BLaER1 treated with 17β-estradiol and CSF1 and Interleukin-3, amounts not matched to agents 10 nM and 100 nM (cell line): ENCODE data around the gene PARD3B.

Experiments used
- H3K27ac ChIP-seq, 11 experiments: shearing (Covaris generic); formaldehyde crosslinking; 2 replicates each; pipeline ENCODE4 v1.8.1; 2022
- H3K27me3 ChIP-seq, 11 experiments: shearing (Covaris generic); formaldehyde crosslinking; 2 replicates each; pipeline ENCODE4 v1.8.1; 2022
- H3K36me3 ChIP-seq, 11 experiments: shearing (Covaris generic); formaldehyde crosslinking; 2 replicates each; pipeline ENCODE4 v1.8.1; 2022
- H3K4me1 ChIP-seq, 10 experiments: shearing (Covaris generic); formaldehyde crosslinking; 2 replicates each; pipeline ENCODE4 v1.8.1; 2022
- H3K4me2 ChIP-seq, 11 experiments: shearing (Covaris generic); formaldehyde crosslinking; 2 replicates each; pipeline ENCODE4 v1.8.1; 2022
- H3K4me3 ChIP-seq, 10 experiments: shearing (Covaris generic); formaldehyde crosslinking; 2 replicates each; pipeline ENCODE4 v1.8.1; 2022
- H3K9ac ChIP-seq, 11 experiments: shearing (Covaris generic); formaldehyde crosslinking; 2 replicates each; pipeline ENCODE4 v1.8.1; 2022
- H3K9me3 ChIP-seq, 11 experiments: shearing (Covaris generic); formaldehyde crosslinking; replicated peaks in 1 of 11; 2 replicates each; pipeline ENCODE4 v1.8.1; 2022
- H4K20me1 ChIP-seq, 11 experiments: shearing (Covaris generic); formaldehyde crosslinking; 2 replicates each; pipeline ENCODE4 v1.8.1; 2022
- Cebpa-rat ChIP-seq, 11 experiments: shearing (Covaris generic); IDR thresholded peaks; 2 replicates each; pipeline ENCODE4 v1.8.1; 2022

Gene PARD3B

DNA sequence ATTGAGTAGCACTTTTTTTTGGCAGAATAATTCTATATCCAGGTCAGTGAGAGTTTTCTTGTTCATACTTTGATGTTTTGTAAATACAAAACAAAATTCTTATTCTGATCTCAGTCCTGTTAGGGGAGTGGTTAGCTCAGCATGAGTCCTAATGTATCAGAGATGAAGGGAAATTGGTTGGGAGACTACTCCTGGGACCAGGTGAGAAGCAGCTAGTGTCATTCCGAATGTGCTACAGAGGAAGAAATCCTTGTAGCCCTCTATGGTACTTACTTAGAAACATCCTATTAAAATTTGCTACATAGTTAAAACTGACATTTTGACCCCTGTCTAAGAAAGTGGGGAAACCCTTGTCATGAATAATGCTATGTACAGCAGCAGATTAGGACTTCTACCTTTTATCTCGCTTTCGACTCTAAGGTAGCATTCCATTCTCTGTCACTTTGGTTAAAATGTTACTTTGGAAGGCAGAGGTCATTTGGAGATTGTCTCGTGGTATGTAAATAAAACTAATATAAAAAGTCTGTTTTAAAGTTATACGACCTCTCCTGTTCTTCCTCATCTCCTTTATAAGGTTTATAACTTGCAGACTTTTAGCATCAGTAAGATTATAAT is 65.8 kb downstream of the PARD3B start:
- H3K9ac ChIP-seq, result no peak overlapping the region
- H4K20me1 ChIP-seq, result no peaks in the 10 kb centered on the region
- H3K27ac ChIP-seq, result no peak overlapping the region
- H3K4me2 ChIP-seq, result no peak overlapping the region
- H3K36me3 ChIP-seq, result no peaks in the 10 kb centered on the region
- no peak for TF ChIP-seq Cebpa-rat (IDR thresholded peaks at IDR 0.05)
- no peak overlapping the region for H3K4me3 ChIP-seq
- H3K9me3 ChIP-seq, result no peaks in the 10 kb centered on the region
- no peaks in the 10 kb centered on the region for H3K4me1 ChIP-seq
- no peaks in the 10 kb centered on the region for H3K27me3 ChIP-seq

DNA sequence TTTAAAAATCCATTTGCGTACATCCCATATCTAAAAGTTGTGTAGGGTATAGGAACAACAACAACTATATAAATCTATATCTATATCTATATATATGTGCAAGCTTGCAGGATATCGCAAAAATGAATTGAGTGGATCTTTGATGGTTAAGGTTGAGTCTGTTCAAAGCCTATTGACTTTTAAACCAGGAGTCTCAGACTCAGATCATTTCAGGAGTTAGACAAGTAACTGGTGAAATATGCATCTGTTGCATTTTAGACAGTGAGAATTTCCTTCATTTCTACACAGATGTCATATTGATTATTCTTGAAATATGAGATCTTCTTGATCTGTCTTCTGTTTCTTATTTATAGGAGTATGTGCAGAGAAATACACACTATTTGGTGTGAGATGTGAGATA is 66.5 kb downstream of the PARD3B start:
- no peaks in the 10 kb centered on the region for H4K20me1 ChIP-seq
- H3K4me3 ChIP-seq, result no peak overlapping the region
- H3K9me3 ChIP-seq, result no peaks in the 10 kb centered on the region
- no peak overlapping the region for H3K9ac ChIP-seq
- no peak overlapping the region for H3K4me2 ChIP-seq
- no peak overlapping the region for H3K27ac ChIP-seq
- no peaks in the 10 kb centered on the region for H3K27me3 ChIP-seq
- no peak for TF ChIP-seq Cebpa-rat (IDR thresholded peaks at IDR 0.05)
- H3K36me3 ChIP-seq, result no peaks in the 10 kb centered on the region
- H3K4me1 ChIP-seq, result no peaks in the 10 kb centered on the region

- H3K9me3 ChIP-seq, result no peaks in the 10 kb centered on the region
- H3K4me1 ChIP-seq, result no peaks in the 10 kb centered on the region
- no peak overlapping the region for H3K4me2 ChIP-seq
- H3K36me3 ChIP-seq, result no peaks in the 10 kb centered on the region
- no peak overlapping the region for H3K27ac ChIP-seq
- no peak for TF ChIP-seq Cebpa-rat (IDR thresholded peaks at IDR 0.05)
- H3K9ac ChIP-seq, result no peak overlapping the region
- no peaks in the 10 kb centered on the region for H4K20me1 ChIP-seq
- no peak overlapping the region for H3K4me3 ChIP-seq
- no peaks in the 10 kb centered on the region for H3K27me3 ChIP-seq
Observed at GRCh38 chr2:204613635-204614034, 68.4 kb downstream of the PARD3B start.

DNA sequence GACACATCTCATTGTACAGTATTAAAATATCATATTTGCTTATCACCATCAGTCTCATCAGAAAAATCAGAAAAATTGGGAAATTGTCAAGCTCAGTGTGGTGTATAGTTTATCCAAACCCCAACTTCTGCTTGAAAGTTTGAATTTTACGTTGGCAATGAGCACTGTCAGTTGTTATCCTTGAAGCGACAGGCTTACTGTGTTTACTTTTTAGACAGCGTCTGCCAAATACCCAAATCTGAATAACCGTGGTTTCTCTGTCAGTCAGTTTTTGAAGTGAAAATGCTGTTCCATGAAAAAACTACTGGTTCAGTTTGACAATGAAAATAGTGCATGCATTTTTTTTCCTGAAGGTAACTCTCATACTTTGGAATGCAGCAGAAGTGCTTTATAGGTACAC is 70.2 kb downstream of the PARD3B start:
- H3K9ac ChIP-seq, result no peak overlapping the region
- H3K9me3 ChIP-seq, result no peaks in the 10 kb centered on the region
- no peaks in the 10 kb centered on the region for H4K20me1 ChIP-seq
- H3K4me1 ChIP-seq, result no peaks in the 10 kb centered on the region
- H3K4me3 ChIP-seq, result no peak overlapping the region
- H3K4me2 ChIP-seq, result no peak overlapping the region
- no peak overlapping the region for H3K27ac ChIP-seq
- H3K36me3 ChIP-seq, result no peaks in the 10 kb centered on the region
- TF ChIP-seq Cebpa-rat (IDR thresholded peaks at IDR 0.05), result no peak
- H3K27me3 ChIP-seq, result no peaks in the 10 kb centered on the region

- no peak overlapping the region for H3K27ac ChIP-seq
- no peaks in the 10 kb centered on the region for H3K36me3 ChIP-seq
- TF ChIP-seq Cebpa-rat (IDR thresholded peaks at IDR 0.05), result no peak
- no peak overlapping the region for H3K9ac ChIP-seq
- H3K27me3 ChIP-seq, result no peaks in the 10 kb centered on the region
- H3K4me3 ChIP-seq, result no peak overlapping the region
- no peak overlapping the region for H3K4me2 ChIP-seq
- no peaks in the 10 kb centered on the region for H3K9me3 ChIP-seq
- no peaks in the 10 kb centered on the region for H3K4me1 ChIP-seq
- H4K20me1 ChIP-seq, result no peaks in the 10 kb centered on the region
Observed at GRCh38 chr2:204625135-204625534, 79.9 kb downstream of the PARD3B start.

- Histone ChIP-seq H3K4me1 (no peaks in the 10 kb centered on the region), H3K4me2 (no peak overlapping the region), H3K27me3 (no peaks in the 10 kb centered on the region), H3K36me3 (no peaks in the 10 kb centered on the region), H3K9me3 (no peaks in the 10 kb centered on the region), H3K4me3 (no peak overlapping the region), H4K20me1 (no peaks in the 10 kb centered on the region), H3K27ac (no peak overlapping the region), H3K9ac (no peak overlapping the region)
- no peak for TF ChIP-seq Cebpa-rat (IDR thresholded peaks at IDR 0.05)
Observed at GRCh38 chr2:204628926-204629712, 83.8 kb downstream of the PARD3B start.

DNA sequence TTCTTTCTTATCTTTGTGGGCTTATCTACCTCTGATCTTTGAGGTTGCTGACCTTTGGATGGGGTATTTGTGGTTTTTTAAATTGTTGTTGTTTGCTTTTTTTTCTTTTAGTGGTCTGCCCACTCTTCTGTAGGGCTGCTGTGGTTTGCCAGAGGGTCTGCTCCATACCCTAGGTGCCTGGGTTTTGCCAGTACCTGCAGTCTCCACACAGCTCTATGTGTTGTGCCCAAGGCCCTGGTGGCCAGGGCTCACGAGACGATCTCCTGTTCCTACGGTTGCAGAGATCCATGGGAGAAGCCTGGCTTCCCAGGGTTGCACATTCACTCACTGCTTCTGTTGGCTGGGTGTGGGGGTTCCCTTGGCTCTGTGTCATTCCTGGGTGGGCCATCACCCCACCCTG is 87.1 kb downstream of the PARD3B start:
- no peak overlapping the region for H3K4me2 ChIP-seq
- H3K27me3 ChIP-seq, result no peaks in the 10 kb centered on the region
- H3K4me3 ChIP-seq, result no peak overlapping the region
- H3K9me3 ChIP-seq, result no peaks in the 10 kb centered on the region
- H3K27ac ChIP-seq, result no peak overlapping the region
- no peak for TF ChIP-seq Cebpa-rat (IDR thresholded peaks at IDR 0.05)
- H3K4me1 ChIP-seq, result no peaks in the 10 kb centered on the region
- no peaks in the 10 kb centered on the region for H3K36me3 ChIP-seq
- H3K9ac ChIP-seq, result no peak overlapping the region
- H4K20me1 ChIP-seq, result no peaks in the 10 kb centered on the region

DNA sequence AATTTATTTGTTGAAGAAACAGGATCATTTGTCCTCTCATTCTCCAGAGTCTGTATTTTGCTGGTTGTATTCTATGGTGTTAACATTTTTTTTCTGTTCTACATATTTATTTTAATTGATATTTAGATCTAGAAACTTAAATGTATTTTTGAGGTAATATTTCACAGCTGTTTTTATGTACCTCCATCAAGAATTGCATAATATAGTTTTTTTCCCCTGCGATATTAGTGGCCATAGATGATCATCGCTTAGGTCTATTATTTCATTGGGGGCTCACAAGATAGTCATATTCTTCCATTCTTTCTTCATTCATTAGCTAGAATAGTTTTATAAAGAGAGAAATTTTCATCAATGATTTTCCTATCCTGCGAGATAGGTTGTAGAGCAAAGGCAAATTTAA is 89.3 kb downstream of the PARD3B start:
- H3K4me2 ChIP-seq, result no peak overlapping the region
- H3K9ac ChIP-seq, result no peak overlapping the region
- H3K9me3 ChIP-seq, result no peaks in the 10 kb centered on the region
- TF ChIP-seq Cebpa-rat (IDR thresholded peaks at IDR 0.05), result no peak
- H3K27me3 ChIP-seq, result no peaks in the 10 kb centered on the region
- H3K27ac ChIP-seq, result no peak overlapping the region
- no peaks in the 10 kb centered on the region for H4K20me1 ChIP-seq
- H3K4me1 ChIP-seq, result no peaks in the 10 kb centered on the region
- no peaks in the 10 kb centered on the region for H3K36me3 ChIP-seq
- H3K4me3 ChIP-seq, result no peak overlapping the region

DNA sequence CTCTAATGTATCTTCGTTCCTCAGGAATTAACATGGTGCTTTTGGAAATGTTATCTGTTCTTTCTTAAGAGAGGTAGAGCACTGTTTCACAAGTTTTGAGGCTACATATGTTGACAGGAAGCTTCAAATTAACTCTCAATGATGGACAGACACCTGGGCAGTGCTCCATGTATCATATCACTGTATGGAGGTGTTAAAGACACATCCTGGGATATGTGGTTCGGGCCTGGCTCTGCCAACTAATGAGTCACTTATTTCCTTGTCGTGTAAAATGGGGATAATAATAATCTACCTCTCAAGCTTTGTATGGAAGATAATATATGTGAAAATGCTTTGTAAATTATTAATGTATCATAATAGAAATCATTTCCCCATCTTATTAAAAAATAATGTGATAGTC is 90.2 kb downstream of the PARD3B start:
- Histone ChIP-seq H3K36me3 (no peaks in the 10 kb centered on the region), H3K27ac (no peak overlapping the region), H3K4me3 (no peak overlapping the region), H3K4me2 (no peak overlapping the region), H3K9me3 (no peaks in the 10 kb centered on the region), H3K27me3 (no peaks in the 10 kb centered on the region), H3K9ac (no peak overlapping the region), H4K20me1 (no peaks in the 10 kb centered on the region), H3K4me1 (no peaks in the 10 kb centered on the region)
- TF ChIP-seq Cebpa-rat (IDR thresholded peaks at IDR 0.05), result no peak

DNA sequence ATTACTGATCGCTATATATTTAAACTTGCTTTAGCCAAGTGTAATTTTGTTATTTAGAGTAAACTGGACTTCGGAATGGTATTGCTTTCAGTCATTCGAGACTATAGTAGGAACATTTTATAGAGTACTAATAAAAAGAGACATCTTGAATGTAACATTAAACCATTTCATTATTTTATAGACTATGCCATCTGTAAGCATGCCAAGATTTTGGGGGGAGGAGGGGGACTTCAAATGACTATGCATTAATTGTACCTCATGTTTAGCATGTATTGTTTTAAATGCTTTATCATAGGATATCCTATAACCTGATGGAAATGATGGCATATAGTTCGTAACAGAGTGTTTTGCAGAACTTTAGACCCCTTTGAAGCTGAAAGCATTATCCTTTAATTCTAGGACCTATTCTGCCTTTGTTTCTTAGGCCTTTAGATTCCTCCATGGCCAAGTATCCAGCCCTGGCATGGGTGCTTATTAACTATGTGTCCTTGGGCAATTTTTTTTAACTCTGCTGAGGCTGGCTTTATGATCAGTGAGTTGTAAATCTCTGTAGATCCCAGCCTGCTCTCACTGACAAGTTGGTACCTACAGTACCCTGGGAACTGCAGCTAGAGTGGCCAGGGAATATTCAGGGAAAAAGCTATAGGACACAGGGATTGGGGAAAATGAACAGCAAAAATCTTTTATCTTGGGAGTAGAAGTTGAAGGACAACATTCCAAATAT is 93.4 kb downstream of the PARD3B start:
- Histone ChIP-seq H4K20me1 (no peaks in the 10 kb centered on the region), H3K4me2 (no peak overlapping the region), H3K27me3 (no peaks in the 10 kb centered on the region), H3K27ac (no peak overlapping the region), H3K36me3 (no peaks in the 10 kb centered on the region), H3K4me3 (no peak overlapping the region), H3K4me1 (no peaks in the 10 kb centered on the region), H3K9me3 (no peaks in the 10 kb centered on the region), H3K9ac (no peak overlapping the region)
- TF ChIP-seq Cebpa-rat (IDR thresholded peaks at IDR 0.05), result no peak
